Mononuclear cell (primary cell): ENCODE measurements around the gene SRRM5. TPM values are rescaled to one million over a fixed set of nuclear protein-coding genes. Genes with fewer than 3 reads are reported as not detected.
A peak's percentile ranks its signal among the peaks of the same experiment; 100 is the strongest.
"Not testable (repeated sequence)": the region's sequence is repeated elsewhere in the genome, so short reads cannot be mapped to it uniquely, and the experiment has no call there.

Experiments used
- H3K27me3 ChIP-seq: 2 replicates; pipeline ENCODE4 v1.6.0; 2011; ENCODE audit warnings: low read length, control low read depth; ENCODE audit not compliant: insufficient read depth
- H3K4me1 ChIP-seq: 2 replicates; pipeline ENCODE4 v1.5.1; 2011; ENCODE audit warnings: mild to moderate bottlenecking, low read length, control low read depth; ENCODE audit not compliant: insufficient read depth
- H3K4me3 ChIP-seq: 2 replicates; pipeline ENCODE4 v1.5.1; 2011; ENCODE audit warnings: mild to moderate bottlenecking, low read length, moderate library complexity
- H3K9me3 ChIP-seq: 2 replicates; pipeline ENCODE4 v1.5.1; 2011; ENCODE audit warnings: low read depth, mild to moderate bottlenecking, control low read depth, low read length
- total RNA-seq: library from RNA; depleted of rRNA; stranded (reverse); fragments of >200 nt; gene quantifications from one replicate; pipeline ENCODE4 v1.2.3, GENCODE V29; 2012

The SRRM5 gene
- total RNA-seq, 1 donor: 0.10 TPM

- H3K27me3 ChIP-seq: no peaks in the 10 kb centered on the region
- H3K9me3 ChIP-seq: no peaks in the 10 kb centered on the region
- no peak overlapping the region for H3K4me3 ChIP-seq
- peaks cover 32% of the 10 kb centered on the region for H3K4me1 ChIP-seq
Observed at GRCh38 chr19:43582495-43582894, 29.4 kb upstream of the SRRM5 start.

DNA sequence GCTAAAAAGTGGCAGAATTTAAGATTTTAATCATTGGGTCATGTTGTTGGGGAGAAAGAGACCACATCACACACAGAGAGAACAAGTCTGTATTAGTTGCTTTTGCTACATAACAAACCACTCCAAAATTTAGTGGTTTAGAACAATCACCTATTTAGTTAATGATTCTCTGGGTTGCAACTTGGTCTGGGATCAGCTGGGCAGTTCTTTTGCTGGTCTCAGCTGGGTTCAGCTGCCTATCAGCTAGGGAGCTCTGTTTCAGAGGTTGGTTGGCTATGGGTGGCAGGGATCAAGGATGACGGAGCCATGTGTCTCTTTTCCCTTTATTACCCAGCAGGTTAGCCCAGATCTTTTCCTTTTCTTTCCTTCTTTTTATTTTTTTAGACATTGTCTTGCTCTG, 27.4 kb upstream of the SRRM5 start:
- Histone ChIP-seq H3K27me3 (no peaks in the 10 kb centered on the region), H3K4me1 (peaks cover 32% of the 10 kb centered on the region), H3K9me3 (no peaks in the 10 kb centered on the region), H3K4me3 (no peak overlapping the region)

DNA sequence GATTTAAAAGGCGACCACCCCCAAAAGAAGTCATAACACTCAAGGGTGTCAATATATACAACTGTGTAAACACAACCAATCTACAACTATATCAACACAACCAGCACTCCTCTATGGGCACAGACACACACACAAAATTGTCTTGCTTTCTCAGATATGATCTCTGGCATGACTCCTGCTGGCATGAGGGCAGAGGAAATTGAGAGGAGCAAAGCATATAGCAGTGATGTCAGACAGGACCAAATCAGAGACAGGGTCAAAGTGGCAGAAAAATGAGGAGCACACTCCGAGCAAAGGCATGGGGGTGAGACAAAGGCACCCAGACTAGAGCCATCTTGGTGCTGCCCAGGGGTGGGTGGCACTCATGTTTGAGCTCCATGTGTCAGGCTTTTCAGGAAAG, 25.5 kb upstream of the SRRM5 start:
- no peaks in the 10 kb centered on the region for H3K9me3 ChIP-seq
- no peak overlapping the region for H3K4me3 ChIP-seq
- peaks cover 15% of the 10 kb centered on the region for H3K4me1 ChIP-seq
- H3K27me3 ChIP-seq: no peaks in the 10 kb centered on the region

DNA sequence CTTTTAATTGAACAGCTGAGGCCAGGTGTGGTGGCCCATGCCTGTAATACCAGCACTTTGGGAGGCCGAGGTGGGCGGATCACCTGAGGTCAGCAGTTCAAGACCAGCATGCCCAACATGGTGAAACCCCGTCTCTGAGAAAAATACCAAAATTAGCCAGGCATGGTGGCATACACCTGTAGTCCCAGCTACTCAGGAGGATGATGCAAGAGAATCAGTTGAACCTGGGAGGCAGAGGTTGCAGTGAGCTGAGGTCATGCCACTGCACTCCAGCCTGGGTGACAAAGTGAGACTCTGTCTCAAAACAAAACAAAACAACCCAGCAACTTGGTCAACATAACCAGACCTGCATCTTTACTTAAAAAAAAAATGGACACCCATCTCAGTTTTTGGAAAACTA, 24.9 kb upstream of the SRRM5 start:
- H3K27me3 ChIP-seq, H3K9me3 ChIP-seq, H3K4me3 ChIP-seq: not testable (repeated sequence)
- H3K4me1 ChIP-seq: peaks cover 11% of the 10 kb centered on the region

DNA sequence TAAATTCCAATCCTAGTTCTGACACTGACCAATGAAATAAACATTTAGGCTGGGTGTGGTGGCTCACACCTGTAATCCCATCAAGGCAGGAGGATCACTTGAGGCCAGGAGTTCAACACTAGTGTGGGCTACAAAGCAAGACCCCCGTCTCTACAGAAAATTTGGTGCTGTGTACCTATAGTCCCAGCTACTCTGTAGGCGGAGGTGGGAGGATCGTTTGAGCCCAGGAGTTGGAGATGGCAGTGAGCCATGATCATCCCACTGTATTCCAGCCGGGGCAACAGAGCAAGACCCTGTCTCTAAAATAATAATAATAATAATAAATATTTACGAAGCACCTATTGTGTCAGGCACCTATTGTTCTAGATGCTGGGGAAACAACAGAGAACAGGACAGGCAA, 22.6 kb upstream of the SRRM5 start:
- H3K9me3 ChIP-seq: no peaks in the 10 kb centered on the region

GRCh38 chr19:43589678-43590077, 22.2 kb upstream of the SRRM5 start:
- H3K4me1 ChIP-seq: peaks cover 9% of the 10 kb centered on the region
- no peak overlapping the region for H3K4me3 ChIP-seq
- H3K9me3 ChIP-seq: no peaks in the 10 kb centered on the region
- no peaks in the 10 kb centered on the region for H3K27me3 ChIP-seq

More for the DNA sequence above, 22.6 kb upstream of the SRRM5 start:
- peaks cover 9% of the 10 kb centered on the region for H3K4me1 ChIP-seq
- H3K27me3 ChIP-seq: no peaks in the 10 kb centered on the region
- no peak overlapping the region for H3K4me3 ChIP-seq

DNA sequence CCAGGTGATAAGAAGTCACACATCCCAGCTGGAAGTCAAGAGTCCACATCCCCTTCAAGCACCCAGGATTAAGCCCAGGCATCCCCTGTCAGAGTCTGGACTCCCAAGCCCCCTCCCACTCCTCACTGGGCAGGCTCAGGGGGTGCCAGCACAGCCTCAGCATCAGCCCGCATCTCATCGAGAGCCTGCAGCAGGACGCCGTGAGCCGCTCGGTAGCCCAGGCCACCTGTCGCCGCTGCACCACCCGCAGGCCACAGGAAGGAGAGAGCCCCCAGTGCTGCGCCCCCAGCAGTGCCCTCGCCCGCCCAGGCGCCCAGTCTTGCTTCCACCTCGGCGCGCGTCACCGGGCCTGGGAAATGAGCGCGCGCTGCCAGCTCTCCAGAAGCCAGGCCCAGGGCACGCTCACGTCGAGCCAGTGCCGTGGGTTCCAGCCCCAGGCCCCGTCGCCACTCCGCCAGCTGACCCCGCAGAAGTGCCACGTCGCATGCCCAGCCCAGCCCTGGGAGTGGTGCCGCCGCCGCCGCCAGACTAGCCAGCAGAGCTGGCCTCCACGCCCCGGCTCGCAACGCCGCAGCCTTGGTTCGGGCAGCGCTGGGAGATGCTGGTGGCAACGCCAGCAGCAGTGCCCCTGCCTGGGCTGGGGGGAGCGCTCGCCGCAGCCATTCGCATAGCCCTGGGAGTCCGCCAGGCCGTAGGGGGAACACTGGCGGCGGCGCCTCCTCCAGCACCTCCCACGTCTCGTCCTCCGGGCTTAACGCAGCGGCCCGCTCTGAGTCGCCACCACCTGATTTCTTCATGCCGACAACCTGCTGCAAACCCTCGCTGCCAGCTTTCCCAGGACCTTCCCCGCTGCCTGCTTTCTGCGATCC, 19.8 kb upstream of the SRRM5 start:
- H3K4me3 ChIP-seq: no peak overlapping the region
- peaks cover 29% of the 10 kb centered on the region for H3K4me1 ChIP-seq
- H3K27me3 ChIP-seq: no peaks in the 10 kb centered on the region
- no peaks in the 10 kb centered on the region for H3K9me3 ChIP-seq

- Histone ChIP-seq H3K4me3 (no peak overlapping the region), H3K4me1 (peaks cover 37% of the 10 kb centered on the region), H3K9me3 (no peaks in the 10 kb centered on the region), H3K27me3 (no peaks in the 10 kb centered on the region)
Observed at GRCh38 chr19:43592800-43593350, 19.0 kb upstream of the SRRM5 start.

- H3K27me3 ChIP-seq: no peaks in the 10 kb centered on the region
- peaks cover 43% of the 10 kb centered on the region for H3K4me1 ChIP-seq
- no peak overlapping the region for H3K4me3 ChIP-seq
Observed at GRCh38 chr19:43594081-43594697, 17.7 kb upstream of the SRRM5 start.

GRCh38 chr19:43594710-43595604, 16.9 kb upstream of the SRRM5 start:
- Histone ChIP-seq H3K9me3 (no peaks in the 10 kb centered on the region), H3K4me3 (peak overlapping the region; percentile 89), H3K4me1 (peaks cover 43% of the 10 kb centered on the region), H3K27me3 (no peaks in the 10 kb centered on the region)

More at GRCh38 chr19:43594081-43594697, 17.7 kb upstream of the SRRM5 start:
- H3K9me3 ChIP-seq: no peaks in the 10 kb centered on the region

DNA sequence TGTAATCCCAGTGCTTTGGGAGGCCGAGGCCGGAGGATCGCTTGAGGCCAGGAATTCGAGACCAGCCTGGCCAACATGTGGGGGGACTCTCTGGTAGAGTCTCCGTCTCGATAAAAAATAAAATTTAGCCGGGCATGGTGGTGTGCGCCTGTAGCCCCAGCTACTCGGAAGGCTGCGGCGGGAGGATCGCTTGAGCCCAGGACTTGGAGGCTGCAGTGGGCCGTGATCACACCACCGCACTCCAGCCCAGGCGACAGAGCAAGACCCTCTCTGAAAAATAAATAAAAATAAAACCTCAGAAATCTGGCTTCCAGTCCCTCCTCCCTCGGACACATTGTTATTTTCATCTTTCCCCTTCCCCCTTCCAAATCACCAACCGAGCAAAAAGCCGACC, 16.3 kb upstream of the SRRM5 start:
- Histone ChIP-seq H3K4me1 (peaks cover 43% of the 10 kb centered on the region), H3K4me3 (peak overlapping the region; percentile 89), H3K27me3 (no peaks in the 10 kb centered on the region), H3K9me3 (no peaks in the 10 kb centered on the region)

- no peaks in the 10 kb centered on the region for H3K9me3 ChIP-seq
- H3K4me1 ChIP-seq: peaks cover 43% of the 10 kb centered on the region
- no peaks in the 10 kb centered on the region for H3K27me3 ChIP-seq
- peak within 1 kb of the TSS; percentile 89 for H3K4me3 ChIP-seq
Observed at GRCh38 chr19:43595999-43596841, 15.7 kb upstream of the SRRM5 start, which contains the start of the genes IRGQ and ZNF576. TSS of gene IRGQ (minus strand) at chr19:43596134. CDS start at chr19:43595338, 796 bp downstream. TSS of gene ZNF576 (plus strand) at chr19:43596595. CDS start at chr19:43597109, 514 bp downstream.

- H3K4me1 ChIP-seq: peaks cover 43% of the 10 kb centered on the region
- no peaks in the 10 kb centered on the region for H3K9me3 ChIP-seq
- H3K4me3 ChIP-seq: peak overlapping the region; percentile 89
- H3K27me3 ChIP-seq: no peaks in the 10 kb centered on the region
Observed at GRCh38 chr19:43596842-43597461, 14.9 kb upstream of the SRRM5 start.
